Astrocyte of the spinal cord (primary cell): ENCODE data around the gene SMG6.

Source experiments
- DNase-seq: peaks from one replicate; pipeline ENCODE4 v3.0.0; 2011; ENCODE audit warnings: low read depth, low spot score
- H3K4me3 ChIP-seq: 2 replicates; pipeline ENCODE4 v1.5.1; 2011; ENCODE audit warnings: low read depth, mild to moderate bottlenecking, low read length, moderate library complexity
- CTCF ChIP-seq: IDR thresholded peaks from 2 replicates; pipeline ENCODE4 v1.5.1; 2012; ENCODE audit warnings: low read depth, mild to moderate bottlenecking, low read length, inconsistent platforms
- in situ Hi-C: cut with HindIII; loops from 2 replicates; pipeline ENCODE4 v1.10.0; 2017; ENCODE audit warnings: low sequenced_read_pairs

Gene SMG6

GRCh38 chr17:2128011-2128410, 175.6 kb downstream of the SMG6 start:
- H3K4me3 ChIP-seq, result no peak overlapping the region
- in situ Hi-C loops, result no loop called here

DNA sequence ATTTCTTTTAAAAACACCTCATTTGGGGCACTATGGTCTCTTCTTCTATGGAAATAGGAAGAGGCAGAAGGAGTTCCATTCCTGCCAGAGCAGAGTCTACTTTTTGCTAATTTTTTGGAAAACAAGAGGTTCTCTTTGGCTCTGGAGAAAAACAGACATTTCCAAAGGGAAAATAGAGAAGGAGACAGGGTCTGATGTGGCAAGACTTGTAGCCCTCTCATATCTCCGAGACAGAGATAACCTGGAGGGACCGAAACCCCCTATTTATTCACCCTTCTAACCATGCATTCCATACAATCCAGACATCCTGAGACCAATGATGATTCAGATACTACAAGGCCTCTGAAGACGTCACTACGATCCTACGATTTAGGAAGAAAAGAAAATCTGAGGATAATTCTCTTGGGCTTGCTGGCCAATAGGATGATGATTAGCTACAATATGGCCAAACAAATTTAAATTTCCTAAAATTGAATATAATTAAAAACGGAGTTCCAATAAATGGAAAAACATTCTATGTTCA, 178.5 kb downstream of the SMG6 start:
- in situ Hi-C loops, result no loop called here
- no peak for TF ChIP-seq CTCF
- peak; percentile 64 for DNase-seq
- H3K4me3 ChIP-seq, result no peak overlapping the region

More at GRCh38 chr17:2128011-2128410, 175.6 kb downstream of the SMG6 start:
- no peak for TF ChIP-seq CTCF
- DNase-seq, result no peak

DNA sequence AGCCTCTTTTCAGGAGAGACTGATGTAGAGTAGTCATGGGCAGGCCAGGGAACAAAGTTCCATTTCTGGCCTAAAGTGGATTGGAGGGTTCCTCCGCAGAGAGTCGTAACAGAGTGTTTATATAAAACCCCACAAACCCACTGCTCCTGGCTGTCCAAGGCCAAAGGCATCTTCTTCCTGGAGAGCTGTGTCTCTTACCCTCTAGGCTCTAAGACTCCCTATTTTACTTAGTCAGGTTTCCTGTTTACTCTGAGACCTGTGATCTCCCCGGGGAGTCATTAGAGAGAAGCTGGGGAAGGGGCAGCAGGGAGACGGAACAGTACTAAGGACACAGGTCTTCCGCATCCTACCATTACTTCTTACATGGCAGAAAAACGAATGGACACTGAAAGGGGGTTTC, 179.2 kb downstream of the SMG6 start:
- in situ Hi-C loops, result no loop called here
- peak; percentile 16 for DNase-seq
- no peak for TF ChIP-seq CTCF
- no peak overlapping the region for H3K4me3 ChIP-seq

DNA sequence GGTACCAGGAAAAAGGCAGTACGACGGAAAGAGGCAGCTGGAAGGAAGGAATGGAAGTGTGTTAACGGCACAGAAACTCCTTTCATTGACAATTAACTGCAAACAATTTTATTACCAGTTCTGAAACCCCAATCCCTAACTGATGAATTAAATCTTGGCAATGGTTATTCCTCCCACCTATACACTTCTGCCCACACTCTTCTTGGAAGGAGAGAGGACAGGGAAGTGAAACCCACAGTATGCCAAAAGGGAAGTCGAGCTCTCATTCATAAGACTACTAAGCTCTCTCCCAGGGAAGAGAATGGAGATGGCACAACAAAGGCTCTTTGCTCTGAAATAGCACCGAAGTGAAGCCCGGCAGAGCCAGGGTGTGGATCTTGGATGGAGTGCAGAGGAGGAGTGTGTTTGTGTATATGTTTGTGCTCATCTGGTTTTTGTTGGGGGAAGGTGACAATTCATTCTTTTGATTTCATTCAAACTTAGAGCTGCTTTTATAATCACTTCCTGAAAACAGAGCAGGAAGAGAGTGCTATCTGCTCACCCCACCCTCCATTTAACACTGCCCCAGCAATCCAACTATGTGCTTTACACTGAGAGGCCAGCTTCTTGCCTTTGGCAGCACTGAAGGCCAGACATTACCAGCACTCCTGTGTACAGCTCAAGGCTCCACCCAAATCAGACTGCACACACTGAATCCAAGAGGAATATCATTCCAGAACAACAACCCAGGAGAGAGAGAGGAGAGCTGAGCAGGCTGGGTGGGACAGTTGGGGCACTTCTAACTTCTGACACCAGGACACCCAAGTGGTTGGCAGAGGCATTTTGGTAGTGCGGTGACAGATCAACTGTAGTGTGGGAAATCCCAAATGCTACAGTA, 180.0 kb downstream of the SMG6 start:
- TF ChIP-seq CTCF, result no peak
- peak; percentile 40 for DNase-seq
- in situ Hi-C loops, result no loop called here
- H3K4me3 ChIP-seq, result no peak overlapping the region

- no peak overlapping the region for H3K4me3 ChIP-seq
- in situ Hi-C loops, result no loop called here
- DNase-seq, result peak; percentile 86
These were observed 180.8 kb downstream of the SMG6 start for GRCh38 chr17:2122641-2123302.

More at GRCh38 chr17:2122641-2123302, 180.8 kb downstream of the SMG6 start:
- TF ChIP-seq CTCF, result peak; percentile 3
